ENCODE results near the gene CTF1.

CTF1 gene

DNA sequence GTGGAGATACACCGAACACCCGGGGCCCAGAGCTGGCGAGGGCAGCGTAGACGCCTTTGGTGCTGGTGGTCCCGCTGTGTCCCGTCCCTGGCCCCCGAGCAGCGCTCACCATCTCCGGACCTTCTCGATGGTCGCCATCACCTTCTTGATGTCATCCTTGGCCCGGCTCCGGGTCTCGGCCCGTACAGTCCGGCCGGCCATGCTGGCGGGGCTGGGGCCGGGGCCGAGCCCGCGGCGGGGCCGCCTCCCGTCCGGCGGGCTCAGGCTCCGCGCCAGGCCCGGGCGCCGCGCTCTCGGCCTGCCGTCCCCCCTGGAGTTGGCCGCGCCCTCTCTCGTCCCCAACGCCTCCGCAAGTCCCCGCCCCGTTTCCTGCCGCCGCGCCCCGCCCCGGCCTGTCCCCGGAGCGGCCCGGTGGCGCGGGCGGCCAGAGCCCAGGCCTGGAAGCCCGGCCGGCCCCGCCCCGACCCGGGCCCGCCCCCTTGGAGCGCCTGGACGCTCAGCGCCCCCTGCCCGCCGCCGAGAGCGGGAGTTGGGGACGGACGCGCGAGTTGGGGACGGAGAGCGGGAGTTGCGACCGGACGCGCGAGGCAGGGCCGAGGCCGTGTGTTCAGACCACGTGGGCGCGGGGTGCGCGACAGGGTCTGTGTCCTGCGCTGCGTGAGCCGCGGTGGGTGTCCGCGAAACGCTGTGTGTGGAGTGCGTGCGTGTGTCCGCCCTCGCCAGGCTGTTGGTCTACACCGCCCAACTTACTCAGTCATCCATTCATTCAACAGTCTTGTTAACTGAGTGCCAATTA lies 2.5 kb upstream of the CTF1 start, which contains the start of gene BCL7C:
TSS of gene BCL7C (minus strand) at position 334 of the 796 bp plus-strand sequence. CDS start at position 201, 133 bp downstream.
- Mint-ChIP-seq H3K27ac (peak within 1 kb of the TSS; percentile 83), H3K36me3 (ENCODE audit: low read depth) (peaks cover 44% of the 10 kb centered on the region), H3K4me3 (peak within 1 kb of the TSS; percentile 87), H3K9me3 (no peaks in the 10 kb centered on the region), H3K27me3 (no peaks in the 10 kb centered on the region), H3K4me1 (ENCODE audit: low read depth) (peaks cover 55% of the 10 kb centered on the region)
- intact Hi-C loops (cut with micrococcal nuclease) = no loop called here

DNA sequence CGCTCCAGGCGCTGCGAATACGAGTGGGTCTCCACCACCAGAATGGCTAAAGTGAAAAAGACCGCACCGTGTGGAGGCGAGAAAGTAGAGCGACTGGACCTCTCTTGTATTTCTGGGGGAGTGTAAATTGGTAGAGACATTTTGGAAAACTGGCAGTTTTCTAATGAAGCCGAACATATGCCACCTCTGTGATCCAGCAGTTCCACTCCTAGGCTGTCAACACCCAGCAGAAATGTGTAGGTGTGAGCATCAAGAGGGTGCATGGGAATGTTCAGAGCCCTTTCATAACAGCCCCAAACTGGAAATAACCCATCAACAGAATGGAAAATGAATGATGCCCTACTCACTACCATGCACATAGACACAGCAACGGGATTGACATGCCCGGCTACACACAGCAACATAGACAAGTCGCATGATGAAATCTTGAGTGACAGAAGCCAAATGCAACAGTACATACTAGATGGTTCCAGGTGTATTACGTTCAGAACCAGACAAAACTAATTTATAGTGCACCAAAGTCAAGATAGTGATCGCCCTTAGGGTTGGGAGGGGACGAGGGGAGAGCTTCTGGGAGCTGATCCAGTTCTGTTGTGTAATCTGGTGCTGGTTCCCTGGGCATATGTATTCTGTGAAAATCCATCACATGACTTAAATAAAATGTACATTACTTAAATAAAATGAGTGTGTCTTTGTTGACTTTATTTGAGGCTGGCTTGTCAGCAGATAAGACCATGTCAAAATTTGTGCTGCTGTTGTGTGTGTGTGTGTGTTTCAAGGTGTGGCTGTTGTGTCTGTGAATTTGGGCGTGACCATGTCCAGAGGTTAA lies 1.7 kb upstream of the CTF1 start:
- peaks cover 37% of the 10 kb centered on the region for H3K36me3 Mint-ChIP-seq (ENCODE audit: low read depth)
- peaks cover 54% of the 10 kb centered on the region for H3K4me1 Mint-ChIP-seq (ENCODE audit: low read depth)
- H3K9me3 Mint-ChIP-seq = no peaks in the 10 kb centered on the region
- peak overlapping the region; percentile 83 for H3K27ac Mint-ChIP-seq
- intact Hi-C loops (cut with micrococcal nuclease) = no loop called here
- no peaks in the 10 kb centered on the region for H3K27me3 Mint-ChIP-seq
- H3K4me3 Mint-ChIP-seq = peak overlapping the region; percentile 87

DNA sequence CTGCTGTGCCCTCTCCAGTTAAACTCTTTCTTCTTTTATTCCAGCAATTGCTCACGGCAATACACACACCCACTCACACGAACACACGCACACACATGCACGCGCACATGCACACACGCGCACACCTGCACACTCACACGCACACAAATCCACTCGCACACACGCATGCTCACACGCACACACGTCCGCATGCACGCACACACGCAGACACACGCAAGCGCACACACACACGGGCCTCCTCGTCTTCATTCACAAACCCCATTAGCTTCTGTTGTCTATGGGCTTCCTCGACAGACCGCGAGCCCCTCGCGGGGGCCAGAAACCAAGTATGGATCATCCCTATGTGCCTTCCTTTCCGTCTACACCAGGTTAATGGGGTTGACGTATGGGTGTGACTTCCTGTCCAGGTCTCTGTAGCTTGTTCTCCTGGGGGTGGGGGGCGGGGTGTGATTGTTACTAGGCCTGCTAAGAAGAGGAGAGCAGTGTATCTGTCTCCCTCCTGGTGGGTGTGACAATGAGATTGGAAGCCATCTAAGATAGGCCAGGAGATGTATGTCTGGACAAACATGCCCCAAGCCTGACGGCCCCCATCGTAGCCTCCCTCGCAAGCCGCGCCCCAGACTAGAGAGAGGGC lies 670 bp upstream of the CTF1 start:
- intact Hi-C loops (cut with micrococcal nuclease) = loop anchor here (1.0 kb wide), 1 partner anchor 27 kb away; no protein-coding TSS in a partner anchor
- no peaks in the 10 kb centered on the region for H3K9me3 Mint-ChIP-seq
- peak overlapping the region; percentile 99 for H3K27ac Mint-ChIP-seq
- no peaks in the 10 kb centered on the region for H3K27me3 Mint-ChIP-seq
- H3K4me1 Mint-ChIP-seq (ENCODE audit: low read depth) = peaks cover 54% of the 10 kb centered on the region
- peaks cover 27% of the 10 kb centered on the region for H3K36me3 Mint-ChIP-seq (ENCODE audit: low read depth)
- H3K4me3 Mint-ChIP-seq = no peak overlapping the region

DNA sequence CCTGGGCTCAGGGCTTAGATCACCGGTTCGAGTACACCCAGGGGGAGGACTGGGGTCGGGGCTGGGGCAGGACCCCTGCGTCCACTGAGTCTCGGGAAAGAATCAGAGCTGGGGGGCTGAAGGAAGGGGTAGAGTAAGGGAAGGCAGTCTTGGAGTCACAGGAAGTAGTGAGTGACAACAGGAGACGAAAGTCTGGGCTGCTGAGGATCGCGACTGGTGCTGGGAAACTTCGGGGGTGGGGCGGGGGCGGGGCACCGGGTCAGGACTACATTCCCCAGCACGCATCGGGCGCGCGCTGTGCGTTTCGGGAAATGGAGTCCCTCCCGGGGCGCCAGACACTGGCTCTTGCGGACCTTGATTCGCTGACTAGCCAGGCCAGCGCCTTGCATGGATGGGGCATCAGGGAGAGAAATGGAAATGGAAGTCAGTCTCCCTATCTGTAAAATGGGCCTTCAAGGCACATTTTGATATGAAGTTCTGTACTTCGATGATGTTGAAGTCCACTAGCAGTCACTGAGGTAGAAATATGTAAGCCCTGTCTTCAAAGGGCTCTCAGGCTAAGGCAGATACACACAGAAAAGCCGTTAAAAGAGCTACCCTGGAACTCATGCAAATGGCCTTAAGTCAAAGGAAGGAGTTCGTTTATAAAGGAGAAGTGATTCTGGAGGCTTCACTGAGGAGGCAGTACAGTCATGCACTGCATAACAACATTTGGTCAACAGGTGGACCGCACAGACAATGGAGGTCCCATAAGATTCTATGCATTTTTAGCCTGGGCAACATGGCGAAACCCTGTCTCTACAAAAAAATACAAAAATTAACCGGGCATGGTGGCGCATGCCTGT lies 697 bp downstream of the CTF1 start:
- peaks cover 13% of the 10 kb centered on the region for H3K36me3 Mint-ChIP-seq (ENCODE audit: low read depth)

DNA sequence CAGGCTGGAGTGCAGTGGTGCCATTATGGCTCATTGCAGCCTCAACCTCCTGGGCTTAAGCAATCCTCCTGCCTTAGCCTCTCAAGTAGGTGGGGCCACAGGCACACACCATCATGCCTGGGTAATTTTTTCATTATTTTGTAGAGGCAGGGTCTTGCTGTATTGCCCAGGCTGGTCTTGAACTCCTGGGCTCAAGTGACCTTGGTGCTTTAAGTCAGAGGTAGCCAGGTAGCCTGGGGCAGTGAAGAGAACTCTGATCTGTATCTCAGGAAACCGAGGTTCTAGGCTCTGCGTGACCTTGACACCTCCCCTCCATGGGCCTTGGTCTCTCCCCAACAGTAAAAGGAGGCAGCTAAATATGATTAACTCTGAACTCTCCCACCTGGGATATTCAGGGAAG lies 3.4 kb downstream of the CTF1 start:
- intact Hi-C loops (cut with micrococcal nuclease) = loop anchor here (5.0 kb wide), 1 partner anchor 57 kb away; no protein-coding TSS in a partner anchor
- no peak overlapping the region for H3K4me3 Mint-ChIP-seq
- H3K36me3 Mint-ChIP-seq (ENCODE audit: low read depth) = peaks cover 13% of the 10 kb centered on the region
- peaks cover 63% of the 10 kb centered on the region for H3K4me1 Mint-ChIP-seq (ENCODE audit: low read depth)
- no peaks in the 10 kb centered on the region for H3K27me3 Mint-ChIP-seq
- H3K27ac Mint-ChIP-seq = no peak overlapping the region
- no peaks in the 10 kb centered on the region for H3K9me3 Mint-ChIP-seq

More for the DNA sequence above, 697 bp downstream of the CTF1 start:
- Mint-ChIP-seq H3K4me1 (ENCODE audit: low read depth) (peaks cover 59% of the 10 kb centered on the region), H3K27me3 (no peaks in the 10 kb centered on the region), H3K9me3 (no peaks in the 10 kb centered on the region), H3K27ac (peak overlapping the region; percentile 99), H3K4me3 (peak overlapping the region; percentile 84)
- intact Hi-C loops (cut with micrococcal nuclease) = loop anchor here (1.0 kb wide), 1 partner anchor 25 kb away; no protein-coding TSS in a partner anchor

DNA sequence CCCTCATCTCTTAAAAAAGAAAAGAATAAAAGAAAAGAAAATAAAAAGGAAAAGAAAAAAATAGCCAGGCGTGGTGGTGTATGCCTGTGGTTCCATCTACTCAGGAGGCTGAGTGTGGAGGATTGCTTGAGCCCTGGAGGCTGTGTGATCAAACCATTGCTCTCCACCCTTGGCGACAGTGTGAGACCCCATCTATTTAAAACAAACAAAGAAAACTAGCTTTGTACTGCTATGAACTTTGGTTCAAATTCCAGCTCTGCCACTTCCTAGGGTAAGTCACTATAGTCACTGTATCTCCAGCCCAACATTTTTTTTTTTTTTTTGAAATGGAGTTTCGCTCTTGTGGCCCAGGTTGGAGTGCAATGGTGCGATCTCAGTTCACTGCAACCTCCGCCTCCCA lies 4.2 kb downstream of the CTF1 start:
- Mint-ChIP-seq H3K36me3 (ENCODE audit: low read depth) (peaks cover 13% of the 10 kb centered on the region), H3K4me3 (no peak overlapping the region), H3K9me3 (no peaks in the 10 kb centered on the region), H3K27me3 (no peaks in the 10 kb centered on the region), H3K4me1 (ENCODE audit: low read depth) (peaks cover 55% of the 10 kb centered on the region), H3K27ac (no peak overlapping the region)
- intact Hi-C loops (cut with micrococcal nuclease) = loop anchor here (5.0 kb wide), 1 partner anchor 58 kb away; no protein-coding TSS in a partner anchor

DNA sequence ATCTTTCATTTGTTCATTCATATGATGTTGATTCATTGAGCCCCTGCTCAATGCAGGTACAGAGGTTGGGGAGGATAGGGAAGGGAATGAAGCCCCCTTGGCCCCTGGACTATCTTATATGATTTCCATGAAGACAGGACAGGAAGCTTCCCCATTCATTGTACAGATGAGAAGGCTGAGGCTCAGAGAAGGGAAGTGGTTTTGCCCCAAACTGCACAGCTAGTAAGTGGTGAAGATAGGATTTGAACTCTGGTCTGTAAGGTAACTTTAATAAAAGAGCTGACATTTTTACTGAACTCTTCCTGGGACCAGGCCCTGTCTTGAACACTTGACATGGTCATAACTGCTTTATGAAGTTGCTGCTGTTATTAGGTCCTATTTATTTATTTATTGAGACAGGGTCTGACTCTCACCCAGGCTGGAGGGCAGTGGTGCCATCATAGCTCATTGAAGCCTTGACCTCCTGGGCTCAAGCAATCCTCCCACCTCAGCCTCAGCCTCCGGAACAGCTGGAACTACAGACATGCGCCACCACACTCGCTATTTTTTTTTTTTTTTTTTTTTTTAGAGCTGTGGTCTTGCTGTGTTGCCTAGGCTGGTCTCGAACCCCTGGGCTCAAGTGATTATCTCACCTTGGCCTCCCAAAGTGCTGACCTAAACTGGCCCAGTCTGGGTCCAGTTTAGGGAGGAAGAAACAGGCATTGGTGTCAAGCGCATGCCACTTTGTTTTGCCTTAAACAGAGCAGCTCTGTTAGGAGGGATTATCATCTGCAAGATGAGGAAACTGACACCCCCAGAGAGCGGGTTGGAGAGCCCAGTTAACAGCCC lies 5.0 kb downstream of the CTF1 start:
- H3K4me1 Mint-ChIP-seq (ENCODE audit: low read depth) = peaks cover 47% of the 10 kb centered on the region
- no peaks in the 10 kb centered on the region for H3K27me3 Mint-ChIP-seq
- H3K9me3 Mint-ChIP-seq = no peaks in the 10 kb centered on the region
- intact Hi-C loops (cut with micrococcal nuclease) = loop anchor here (2.0 to 5.0 kb wide), 2 partner anchors 27 to 59 kb away; no protein-coding TSS in a partner anchor
- H3K36me3 Mint-ChIP-seq (ENCODE audit: low read depth) = peaks cover 13% of the 10 kb centered on the region
- peak overlapping the region; percentile 67 for H3K4me3 Mint-ChIP-seq
- H3K27ac Mint-ChIP-seq = peak overlapping the region; percentile 59

DNA sequence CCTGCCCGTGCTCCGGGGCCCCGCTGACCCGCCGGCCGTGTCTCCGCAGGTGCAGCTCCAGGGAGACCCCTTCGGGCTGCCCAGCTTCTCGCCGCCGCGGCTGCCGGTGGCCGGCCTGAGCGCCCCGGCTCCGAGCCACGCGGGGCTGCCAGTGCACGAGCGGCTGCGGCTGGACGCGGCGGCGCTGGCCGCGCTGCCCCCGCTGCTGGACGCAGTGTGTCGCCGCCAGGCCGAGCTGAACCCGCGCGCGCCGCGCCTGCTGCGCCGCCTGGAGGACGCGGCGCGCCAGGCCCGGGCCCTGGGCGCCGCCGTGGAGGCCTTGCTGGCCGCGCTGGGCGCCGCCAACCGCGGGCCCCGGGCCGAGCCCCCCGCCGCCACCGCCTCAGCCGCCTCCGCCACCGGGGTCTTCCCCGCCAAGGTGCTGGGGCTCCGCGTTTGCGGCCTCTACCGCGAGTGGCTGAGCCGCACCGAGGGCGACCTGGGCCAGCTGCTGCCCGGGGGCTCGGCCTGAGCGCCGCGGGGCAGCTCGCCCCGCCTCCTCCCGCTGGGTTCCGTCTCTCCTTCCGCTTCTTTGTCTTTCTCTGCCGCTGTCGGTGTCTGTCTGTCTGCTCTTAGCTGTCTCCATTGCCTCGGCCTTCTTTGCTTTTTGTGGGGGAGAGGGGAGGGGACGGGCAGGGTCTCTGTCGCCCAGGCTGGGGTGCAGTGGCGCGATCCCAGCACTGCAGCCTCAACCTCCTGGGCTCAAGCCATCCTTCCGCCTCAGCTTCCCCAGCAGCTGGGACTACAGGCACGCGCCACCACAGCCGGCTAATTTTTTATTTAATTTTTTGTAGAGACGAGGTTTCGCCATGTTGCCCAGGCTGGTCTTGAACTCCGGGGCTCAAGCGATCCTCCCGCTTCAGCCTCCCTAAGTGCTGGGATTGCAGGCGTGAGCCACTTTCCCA lies 5.9 kb downstream of the CTF1 start:
- peaks cover 38% of the 10 kb centered on the region for H3K4me1 Mint-ChIP-seq (ENCODE audit: low read depth)
- H3K4me3 Mint-ChIP-seq = peak overlapping the region; percentile 96
- peaks cover 13% of the 10 kb centered on the region for H3K36me3 Mint-ChIP-seq (ENCODE audit: low read depth)
- intact Hi-C loops (cut with micrococcal nuclease) = loop anchor here (2.0 to 5.0 kb wide), 2 partner anchors 28 to 60 kb away; no protein-coding TSS in a partner anchor
- H3K27ac Mint-ChIP-seq = peak overlapping the region; percentile 98
- no peaks in the 10 kb centered on the region for H3K27me3 Mint-ChIP-seq
- no peaks in the 10 kb centered on the region for H3K9me3 Mint-ChIP-seq

DNA sequence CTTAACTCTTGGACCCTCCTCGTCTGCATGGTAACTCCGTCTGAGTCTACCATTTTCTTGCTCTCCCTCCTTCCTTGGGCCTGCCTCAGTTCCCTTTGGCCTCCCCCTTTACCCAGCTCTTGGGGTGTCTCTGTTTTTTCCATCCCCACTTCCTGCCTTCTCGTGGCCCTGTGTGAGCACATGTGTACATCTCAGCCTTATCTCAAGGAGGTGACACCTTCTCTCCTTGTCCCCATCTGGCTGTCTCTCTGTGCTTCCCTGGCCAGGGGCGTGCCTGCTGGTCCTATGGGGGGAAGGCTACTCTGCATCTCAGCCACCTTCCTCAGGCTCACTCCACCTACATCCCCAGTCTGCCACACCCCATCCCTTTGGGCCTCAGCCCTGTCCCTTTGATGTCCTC lies 6.6 kb downstream of the CTF1 start:
- Mint-ChIP-seq H3K9me3 (no peaks in the 10 kb centered on the region), H3K4me1 (ENCODE audit: low read depth) (peaks cover 31% of the 10 kb centered on the region), H3K36me3 (ENCODE audit: low read depth) (peaks cover 13% of the 10 kb centered on the region), H3K27me3 (no peaks in the 10 kb centered on the region), H3K27ac (peak overlapping the region; percentile 98), H3K4me3 (peak overlapping the region; percentile 96)
- intact Hi-C loops (cut with micrococcal nuclease) = loop anchor here (2.0 to 5.0 kb wide), 2 partner anchors 28 to 61 kb away; no protein-coding TSS in a partner anchor

DNA sequence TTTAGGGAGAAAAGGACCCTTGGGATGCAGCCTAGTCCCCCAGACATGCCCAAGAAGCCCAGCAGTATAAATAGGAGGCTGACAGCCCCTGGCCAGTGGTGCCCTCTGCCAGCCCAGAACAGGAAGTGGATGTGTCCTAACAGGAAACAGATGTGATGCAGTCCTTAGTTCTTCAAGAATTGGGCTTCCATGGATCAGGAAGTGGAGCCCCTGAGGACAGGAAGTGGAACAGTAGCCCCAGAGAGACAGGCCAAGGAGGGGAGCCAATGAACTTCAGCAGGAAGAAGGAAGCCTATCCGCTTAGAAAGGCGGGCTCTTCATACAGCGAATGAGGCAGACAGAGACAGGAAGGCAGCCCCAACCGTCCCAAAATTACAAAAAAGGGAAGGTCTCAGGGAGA lies 7.2 kb downstream of the CTF1 start:
- peak overlapping the region; percentile 98 for H3K27ac Mint-ChIP-seq
- H3K4me3 Mint-ChIP-seq = peak overlapping the region; percentile 61
- peaks cover 31% of the 10 kb centered on the region for H3K4me1 Mint-ChIP-seq (ENCODE audit: low read depth)
- H3K27me3 Mint-ChIP-seq = no peaks in the 10 kb centered on the region
- H3K9me3 Mint-ChIP-seq = no peaks in the 10 kb centered on the region
- intact Hi-C loops (cut with micrococcal nuclease) = loop anchor here (2.0 to 5.0 kb wide), 2 partner anchors 29 to 61 kb away; no protein-coding TSS in a partner anchor
- H3K36me3 Mint-ChIP-seq (ENCODE audit: low read depth) = peaks cover 13% of the 10 kb centered on the region

DNA sequence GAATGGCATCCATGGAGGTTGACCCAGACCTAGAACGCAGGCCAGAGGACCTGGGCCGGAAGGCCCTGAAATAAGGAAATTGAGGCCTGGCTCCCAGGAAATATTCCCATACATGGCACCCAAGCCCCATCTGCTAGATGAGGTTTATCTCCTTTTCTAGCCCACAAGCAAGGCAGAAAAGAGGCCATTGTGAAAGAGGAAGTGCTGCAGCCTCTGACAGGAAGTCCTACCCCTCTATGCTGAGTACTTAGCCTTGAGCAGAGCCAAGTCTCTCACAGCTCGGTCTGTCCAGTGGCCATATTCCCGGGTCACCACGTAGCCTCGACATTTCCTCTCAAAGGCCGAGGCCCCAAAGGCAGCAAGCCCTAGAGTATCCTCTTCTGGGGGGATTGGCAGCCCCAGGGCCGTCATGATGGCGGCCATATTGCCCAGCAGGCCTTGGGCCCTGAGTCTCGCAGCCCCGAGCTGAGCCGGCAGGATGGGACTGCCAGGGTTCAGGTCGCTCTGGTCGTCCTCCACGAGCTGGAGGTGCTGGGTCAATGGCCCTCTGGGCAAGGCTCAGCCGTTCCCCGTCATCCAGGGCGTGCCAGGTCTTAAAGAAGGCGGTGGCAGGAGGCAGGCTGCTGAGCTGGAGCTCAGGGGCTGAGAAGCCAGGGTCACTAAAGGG lies 7.8 kb downstream of the CTF1 start:
- Mint-ChIP-seq H3K9me3 (no peaks in the 10 kb centered on the region), H3K4me1 (ENCODE audit: low read depth) (peaks cover 31% of the 10 kb centered on the region), H3K4me3 (no peak overlapping the region), H3K36me3 (ENCODE audit: low read depth) (peaks cover 13% of the 10 kb centered on the region), H3K27ac (peak overlapping the region; percentile 98), H3K27me3 (no peaks in the 10 kb centered on the region)
- intact Hi-C loops (cut with micrococcal nuclease) = loop anchor here (5.0 kb wide), 1 partner anchor 62 kb away; no protein-coding TSS in a partner anchor
